GM19240 (cell line): ENCODE data around the gene DDX60.
"Not testable (repeated sequence)": the region's sequence is repeated elsewhere in the genome, so short reads cannot be mapped to it uniquely, and the experiment has no call there.

Source experiments
- DNase-seq: peaks from one replicate; pipeline ENCODE4 v3.0.0; 2011; ENCODE audit warnings: low spot score; ENCODE audit not compliant: insufficient read length

Gene DDX60

DNA sequence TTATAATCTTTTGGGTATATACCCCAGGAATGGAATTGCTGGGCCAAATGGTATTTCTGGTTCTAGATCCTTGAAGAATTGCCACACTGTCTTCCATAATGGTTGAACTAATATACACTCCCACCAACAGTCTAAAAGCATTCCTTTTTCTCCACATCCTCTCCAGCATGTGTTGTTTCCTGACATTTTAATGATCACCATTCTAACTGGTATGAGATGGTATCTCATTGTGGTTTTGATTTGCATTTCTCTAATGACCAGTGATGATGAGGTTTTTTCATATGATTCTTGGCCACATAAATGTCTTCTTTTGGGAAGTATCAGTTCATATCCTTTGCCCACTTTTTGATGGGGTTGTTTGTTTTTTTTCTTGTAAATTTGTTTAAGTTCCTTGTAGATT is 105.0 kb downstream of the DDX60 start:
- not testable (repeated sequence) for DNase-seq

DNA sequence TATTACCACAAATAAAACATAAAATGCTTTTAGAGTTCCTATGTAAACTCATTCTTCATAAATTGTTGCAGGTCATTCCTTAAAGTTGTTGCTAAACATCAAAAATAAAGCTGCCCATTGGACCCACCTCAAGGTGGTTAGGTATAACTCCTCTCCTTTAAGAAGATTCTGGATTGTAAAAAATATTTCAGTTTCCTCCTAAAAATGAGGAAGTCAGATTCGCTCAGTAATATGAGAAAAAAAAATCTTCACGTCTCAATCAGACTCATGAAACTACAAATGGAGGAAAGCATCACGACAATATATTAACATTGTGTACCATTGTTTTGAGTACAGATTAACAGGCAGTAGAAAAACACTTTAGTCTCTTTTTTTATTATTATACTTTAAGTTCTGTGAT is 105.9 kb downstream of the DDX60 start:
- no peak for DNase-seq

DNA sequence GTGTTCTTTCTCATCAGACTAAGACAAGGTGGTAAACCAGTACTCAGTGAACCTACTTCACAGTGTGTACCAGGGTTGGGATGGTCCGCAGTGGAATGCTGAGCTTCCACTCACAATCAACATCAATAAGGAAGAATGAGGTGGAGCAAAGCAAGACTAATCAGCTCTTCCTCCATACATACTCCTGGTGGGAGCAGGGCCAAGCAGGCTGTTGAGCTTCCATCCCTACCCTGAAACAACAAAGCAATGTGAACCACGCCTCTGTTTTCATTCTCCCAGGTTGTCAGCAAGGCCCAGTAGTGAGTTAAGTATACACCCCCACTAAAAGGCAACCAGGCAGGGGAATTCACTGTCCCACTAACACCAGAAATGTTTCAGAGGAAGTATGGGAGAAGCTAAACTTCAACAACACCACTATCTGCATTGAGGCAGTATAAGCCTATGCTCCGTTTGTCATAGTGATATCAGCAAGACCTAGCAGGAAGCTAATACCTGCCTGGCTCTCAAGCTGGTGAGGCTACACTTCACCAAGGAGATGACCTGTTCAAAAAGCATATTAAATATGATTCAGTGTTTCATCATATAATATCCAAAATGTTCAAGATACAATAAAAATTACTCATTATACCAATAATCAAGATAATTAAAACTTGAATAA is 109.5 kb downstream of the DDX60 start:
- no peak for DNase-seq

GRCh38 chr4:168203233-168203911 is 115.2 kb downstream of the DDX60 start:
- no peak for DNase-seq

- DNase-seq: no peak
Measured at GRCh38 chr4:168200685-168201084, 117.9 kb downstream of the DDX60 start.

DNA sequence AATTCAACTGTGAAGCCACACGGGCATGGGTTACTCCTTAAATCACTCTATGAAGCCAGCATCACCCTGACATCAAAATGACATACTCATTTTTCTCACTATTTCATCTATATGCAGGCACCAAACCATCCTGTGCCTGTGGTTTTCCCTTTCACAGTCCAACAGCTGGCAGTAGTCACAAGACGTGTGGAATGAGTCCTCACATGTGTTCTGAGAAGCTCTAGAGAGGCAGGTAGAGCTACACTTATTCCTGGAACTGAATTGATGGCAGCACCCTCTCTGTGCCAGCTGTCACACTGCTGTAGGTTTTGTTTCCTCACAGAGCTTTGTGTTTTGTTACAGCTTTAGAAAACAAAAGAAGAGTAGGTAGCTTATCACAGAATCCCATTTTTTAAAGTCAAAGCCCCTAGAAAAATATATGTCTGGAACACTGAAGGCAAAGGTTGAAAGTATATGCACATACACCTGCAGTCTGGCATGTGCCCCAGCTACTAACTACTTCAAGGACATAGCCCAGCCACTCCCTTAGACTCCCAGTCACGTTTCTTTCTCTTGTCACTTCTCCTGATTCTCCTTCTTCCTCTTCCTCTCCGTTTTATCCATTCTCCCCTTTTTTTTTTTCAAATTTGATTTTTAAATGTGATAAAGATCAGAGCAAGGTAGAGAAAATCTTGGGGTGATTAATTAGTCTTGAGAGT is 119.1 kb downstream of the DDX60 start:
- no peak for DNase-seq

DNA sequence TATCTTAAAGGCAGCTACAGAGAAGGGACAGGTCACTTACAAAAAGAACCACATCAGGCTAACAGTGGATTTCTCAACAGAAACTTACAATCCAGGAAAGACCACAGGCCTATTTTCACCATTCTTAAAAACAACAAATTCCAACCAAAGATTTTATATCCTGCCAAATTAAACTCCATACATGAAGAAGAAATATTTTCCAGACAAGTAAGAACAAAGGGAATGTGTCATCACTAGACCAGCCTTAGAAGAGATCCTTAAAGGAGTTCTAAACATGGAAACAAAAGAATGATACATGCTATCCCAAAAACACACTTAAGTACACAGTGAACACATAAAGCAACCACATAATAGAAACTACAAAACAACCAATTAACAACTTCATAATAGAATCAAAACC is 120.6 kb downstream of the DDX60 start:
- DNase-seq: no peak

DNA sequence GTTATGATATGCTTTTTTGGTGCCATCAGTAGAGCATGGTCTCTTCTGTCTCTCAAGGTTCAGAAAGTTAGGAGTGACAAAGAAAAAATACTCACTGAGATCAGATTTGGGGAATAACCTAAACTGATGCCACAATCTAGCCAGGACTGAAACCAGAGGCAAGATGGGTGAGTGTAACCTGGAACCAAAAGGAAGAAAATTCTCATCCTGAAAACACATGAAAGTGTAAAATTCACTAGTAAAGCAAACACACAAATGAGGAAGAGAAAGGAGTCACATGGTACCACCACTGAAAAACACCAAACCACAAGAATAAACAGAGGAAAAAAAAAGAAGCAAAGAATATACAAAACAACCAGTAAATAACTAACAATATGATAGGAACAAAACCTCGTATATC is 129.8 kb downstream of the DDX60 start:
- no peak for DNase-seq

- no peak for DNase-seq
Measured at GRCh38 chr4:168183717-168184571, 134.6 kb downstream of the DDX60 start.

DNA sequence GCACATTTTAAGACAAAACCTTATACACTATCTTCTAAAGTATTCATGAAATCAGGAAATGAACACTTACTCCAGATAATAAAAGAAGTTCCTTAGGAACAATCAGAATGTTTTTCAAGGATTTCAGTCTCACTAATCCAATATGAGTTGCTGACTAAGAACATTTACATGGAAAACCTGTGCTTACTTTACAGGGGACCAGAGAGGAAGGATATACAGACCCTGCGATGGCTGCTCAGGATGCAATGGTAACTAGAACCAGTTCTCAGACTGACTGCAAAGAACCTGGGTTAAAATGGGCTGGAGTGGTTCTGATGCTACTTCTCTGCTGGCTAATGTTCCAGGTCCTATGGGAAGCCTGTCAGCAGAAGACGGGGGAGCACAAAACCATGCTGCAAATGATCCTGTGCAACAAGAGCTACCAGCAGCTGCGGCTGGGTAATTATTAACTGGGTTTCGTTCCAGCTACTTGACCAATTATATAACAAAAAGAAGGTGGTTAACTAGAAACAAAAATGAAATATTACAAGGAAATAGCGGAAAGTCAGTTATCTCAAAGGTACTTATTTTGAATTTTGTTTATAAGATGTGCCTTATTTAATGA is 140.9 kb downstream of the DDX60 start:
- no peak for DNase-seq

DNA sequence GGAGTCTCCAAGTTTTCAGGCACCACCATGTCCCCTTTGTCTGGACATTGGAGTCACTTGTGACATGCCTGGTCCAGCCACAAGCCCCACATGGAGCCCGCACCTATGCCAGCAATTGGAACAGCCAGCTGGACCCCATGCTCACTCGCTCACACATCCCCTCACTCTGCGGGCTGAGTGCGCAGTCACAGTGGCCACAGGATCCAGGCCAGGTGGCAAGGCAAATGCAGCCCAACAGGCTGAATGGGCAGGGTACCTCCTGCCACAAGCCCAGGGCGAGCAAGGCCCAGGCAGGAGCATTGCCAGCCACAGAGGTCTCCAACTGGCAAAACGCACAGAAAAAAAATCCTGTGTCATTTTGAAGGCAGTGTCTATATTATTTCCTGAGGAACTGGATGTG is 144.2 kb downstream of the DDX60 start:
- DNase-seq: no peak

GRCh38 chr4:168167714-168168284 is 150.8 kb downstream of the DDX60 start:
- no peak for DNase-seq
